Ectodermal cell (in vitro differentiated cells): ENCODE results near the gene IQGAP2. TPM values are rescaled to one million over a fixed set of nuclear protein-coding genes. Genes with fewer than 3 reads are reported as not detected.
A peak's percentile ranks its signal among the peaks of the same experiment; 100 is the strongest.
"Not testable (repeated sequence)": the region's sequence is repeated elsewhere in the genome, so short reads cannot be mapped to it uniquely, and the experiment has no call there.

Experiments used
- H3K27ac ChIP-seq: 2 replicates; pipeline ENCODE4 v1.7.0; 2013; ENCODE audit warnings: mild to moderate bottlenecking, low read depth, low read length; ENCODE audit not compliant: insufficient read depth, poor library complexity, severe bottlenecking
- H3K27me3 ChIP-seq: 2 replicates; pipeline ENCODE4 v1.7.0; 2013; ENCODE audit warnings: mild to moderate bottlenecking, low read length; ENCODE audit not compliant: insufficient read depth, control insufficient read depth, poor library complexity, severe bottlenecking
- H3K36me3 ChIP-seq: one replicate; pipeline ENCODE4 v1.7.0; 2013; ENCODE audit warnings: low read length; ENCODE audit not compliant: control insufficient read depth, insufficient read depth
- H3K4me1 ChIP-seq: one replicate; pipeline ENCODE4 v1.7.0; 2013; ENCODE audit warnings: low read length; ENCODE audit not compliant: control insufficient read depth, insufficient read depth
- H3K4me3 ChIP-seq: 2 replicates; pipeline ENCODE4 v1.7.0; 2013; ENCODE audit warnings: low read depth, low read length, control low read depth; ENCODE audit not compliant: insufficient read depth
- H3K9me3 ChIP-seq: 2 replicates; pipeline ENCODE4 v1.7.0; 2013; ENCODE audit warnings: mild to moderate bottlenecking, low read length, moderate library complexity; ENCODE audit not compliant: control insufficient read depth
- WGBS, 2 experiments: methylation state at CpG; one replicate each; pipeline ENCODE4 v1.1.7; 2013; ENCODE audit warnings: missing lambda C conversion rate in 2 of 2; 5-methylcytosine and 5-hydroxymethylcytosine counted together
- polyA plus RNA-seq, 4 experiments: library from polyadenylated mRNA; stranded (reverse); fragments of 50-300 nt; gene quantifications; one replicate each; pipeline ENCODE4 v1.2.3, GENCODE V29; 2013

The IQGAP2 gene
- 28.2 TPM for polyA plus RNA-seq (2013, experiment 1 of 4)
- 31.5 TPM for polyA plus RNA-seq (2013, experiment 2 of 4)
- 31.9 TPM for polyA plus RNA-seq (2013, experiment 3 of 4)
- 31.8 TPM for polyA plus RNA-seq (2013, experiment 4 of 4)

GRCh38 chr5:76402886-76403765, at the start of gene IQGAP2:
Gene IQGAP2, plus strand, starts transcription at chr5:76403285. Its CDS starts 261 bp downstream, at chr5:76403546.
- H3K27me3 ChIP-seq: peaks cover 6% of the 10 kb centered on the region
- H3K4me1 ChIP-seq: no peaks in the 10 kb centered on the region
- H3K36me3 ChIP-seq: no peaks in the 10 kb centered on the region
- H3K4me3 ChIP-seq: peak within 1 kb of the TSS; percentile 81
- H3K27ac ChIP-seq: peak within 1 kb of the TSS; percentile 51
- WGBS, 2 experiments: 0% methylated on average over 92 of the region's 92 CpGs
- H3K9me3 ChIP-seq: no peaks in the 10 kb centered on the region

GRCh38 chr5:76356887-76357286, 46.2 kb upstream of the IQGAP2 start:
- H3K9me3 ChIP-seq: no peaks in the 10 kb centered on the region
- 90% methylated on average over 5 of the region's 5 CpGs for WGBS, 2 experiments

GRCh38 chr5:76363352-76364225, 39.5 kb upstream of the IQGAP2 start:
- Histone ChIP-seq H3K9me3 (no peaks in the 10 kb centered on the region), H3K27me3 (no peaks in the 10 kb centered on the region), H3K4me1 (no peaks in the 10 kb centered on the region), H3K4me3 (no peak overlapping the region), H3K36me3 (no peaks in the 10 kb centered on the region), H3K27ac (no peak overlapping the region)
- 87 to 88% methylated on average over 17 of the region's 17 CpGs for WGBS, 2 experiments

More at GRCh38 chr5:76356887-76357286, 46.2 kb upstream of the IQGAP2 start:
- no peaks in the 10 kb centered on the region for H3K36me3 ChIP-seq
- H3K27ac ChIP-seq: no peak overlapping the region
- H3K4me3 ChIP-seq: no peak overlapping the region
- no peaks in the 10 kb centered on the region for H3K4me1 ChIP-seq
- no peaks in the 10 kb centered on the region for H3K27me3 ChIP-seq

GRCh38 chr5:76364226-76364589, 38.9 kb upstream of the IQGAP2 start:
- Histone ChIP-seq H3K4me3 (no peak overlapping the region), H3K27ac (no peak overlapping the region), H3K4me1 (no peaks in the 10 kb centered on the region), H3K36me3 (no peaks in the 10 kb centered on the region), H3K9me3 (no peaks in the 10 kb centered on the region), H3K27me3 (no peaks in the 10 kb centered on the region)
- 86 to 91% methylated on average over 2 of the region's 2 CpGs for WGBS, 2 experiments

- Histone ChIP-seq H3K4me1 (no peaks in the 10 kb centered on the region), H3K36me3 (no peaks in the 10 kb centered on the region), H3K9me3 (no peaks in the 10 kb centered on the region), H3K27me3 (no peaks in the 10 kb centered on the region), H3K27ac (no peak overlapping the region), H3K4me3 (no peak overlapping the region)
Measured at GRCh38 chr5:76365561-76365960, 37.5 kb upstream of the IQGAP2 start.

- H3K36me3 ChIP-seq: no peaks in the 10 kb centered on the region
Measured at GRCh38 chr5:76366596-76366995, 36.5 kb upstream of the IQGAP2 start.

GRCh38 chr5:76367623-76368371, 35.3 kb upstream of the IQGAP2 start:
- 90 to 93% methylated on average over 6 of the region's 6 CpGs for WGBS, 2 experiments
- H3K27me3 ChIP-seq: no peaks in the 10 kb centered on the region
- no peaks in the 10 kb centered on the region for H3K9me3 ChIP-seq
- H3K36me3 ChIP-seq: no peaks in the 10 kb centered on the region
- no peak overlapping the region for H3K27ac ChIP-seq
- H3K4me1 ChIP-seq: peaks cover 6% of the 10 kb centered on the region
- H3K4me3 ChIP-seq: no peak overlapping the region

More at GRCh38 chr5:76366596-76366995, 36.5 kb upstream of the IQGAP2 start:
- Histone ChIP-seq H3K27me3 (no peaks in the 10 kb centered on the region), H3K4me3 (no peak overlapping the region), H3K4me1 (no peaks in the 10 kb centered on the region), H3K9me3 (no peaks in the 10 kb centered on the region), H3K27ac (no peak overlapping the region)
- 100% methylated on average over 1 of the region's 2 CpGs; no CpG with 5 or more reads in 1 of the 2 experiments for WGBS, 2 experiments

GRCh38 chr5:76368941-76369340, 34.1 kb upstream of the IQGAP2 start:
- Histone ChIP-seq H3K27me3 (no peaks in the 10 kb centered on the region), H3K9me3 (no peaks in the 10 kb centered on the region), H3K4me1 (peaks cover 6% of the 10 kb centered on the region), H3K27ac (no peak overlapping the region), H3K36me3 (no peaks in the 10 kb centered on the region), H3K4me3 (no peak overlapping the region)
- WGBS, 2 experiments: 80 to 100% methylated on average over 1 of the region's 1 CpG

GRCh38 chr5:76369668-76370067, 33.4 kb upstream of the IQGAP2 start:
- WGBS, 2 experiments: 84 to 86% methylated on average over 4 to 6 of the region's 8 CpGs
- H3K4me3 ChIP-seq, H3K4me1 ChIP-seq, H3K9me3 ChIP-seq, H3K36me3 ChIP-seq, H3K27me3 ChIP-seq, H3K27ac ChIP-seq: not testable (repeated sequence)
